Limb (tissue), 2 donors: ENCODE measurements around the gene GALC.
"Not testable (repeated sequence)": the region's sequence is repeated elsewhere in the genome, so short reads cannot be mapped to it uniquely, and the experiment has no call there.

ENCODE experiments used
- DNase-seq, 2 donors: peaks; one replicate each; pipeline ENCODE4 v3.0.0-alpha.2; 2016; ENCODE audit errors: extremely low spot score in 2 of 2

The GALC gene

DNA sequence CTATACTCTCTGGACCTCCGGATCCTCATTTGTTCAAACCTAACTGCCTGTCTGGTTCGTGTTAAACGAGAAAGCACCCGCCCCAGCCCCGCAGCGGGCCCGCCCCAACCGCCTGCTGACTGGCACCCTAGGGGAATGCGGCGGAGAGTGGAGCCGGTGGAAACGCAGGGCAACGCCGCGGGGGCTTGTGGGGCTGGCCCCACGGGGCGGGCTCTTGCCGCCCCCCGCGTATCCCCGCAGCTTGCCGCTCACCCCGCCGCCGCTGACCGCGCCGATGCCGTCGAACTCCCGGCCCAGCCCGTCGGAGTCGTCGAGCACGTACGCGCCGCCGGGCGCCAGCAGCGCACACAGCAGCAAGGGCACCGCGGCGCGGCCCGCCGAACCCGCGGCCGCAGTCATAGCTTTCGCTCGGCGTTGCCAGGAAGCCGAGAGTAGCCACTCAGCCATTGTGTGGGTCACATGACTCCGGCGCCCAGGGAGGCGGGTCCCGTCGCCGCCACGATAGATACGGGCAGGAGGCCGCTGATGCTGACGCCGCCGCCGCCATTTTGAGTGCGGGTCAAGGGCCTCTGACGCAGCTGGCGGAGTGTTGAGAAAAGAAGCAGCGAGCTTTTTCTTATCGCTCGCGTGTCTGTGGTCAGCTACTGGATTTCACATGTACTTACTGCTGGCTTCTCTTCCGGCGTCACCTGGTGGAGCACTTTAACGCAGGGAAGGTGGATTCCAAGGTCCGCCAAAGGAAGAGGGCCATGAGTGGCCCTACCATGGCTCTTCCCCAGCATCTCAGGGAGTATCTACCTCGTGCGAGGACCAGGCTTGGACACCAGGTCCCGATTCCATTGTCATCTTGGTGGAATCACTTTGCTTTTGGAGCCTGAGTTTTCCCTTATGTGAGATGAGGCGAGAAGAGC is at the start of gene GALC:
TSS of gene GALC (minus strand) at position 465 of the 911 bp plus-strand sequence. CDS start at position 447, 18 bp downstream.
- DNase-seq, result peak; percentile 90 to 94

DNA sequence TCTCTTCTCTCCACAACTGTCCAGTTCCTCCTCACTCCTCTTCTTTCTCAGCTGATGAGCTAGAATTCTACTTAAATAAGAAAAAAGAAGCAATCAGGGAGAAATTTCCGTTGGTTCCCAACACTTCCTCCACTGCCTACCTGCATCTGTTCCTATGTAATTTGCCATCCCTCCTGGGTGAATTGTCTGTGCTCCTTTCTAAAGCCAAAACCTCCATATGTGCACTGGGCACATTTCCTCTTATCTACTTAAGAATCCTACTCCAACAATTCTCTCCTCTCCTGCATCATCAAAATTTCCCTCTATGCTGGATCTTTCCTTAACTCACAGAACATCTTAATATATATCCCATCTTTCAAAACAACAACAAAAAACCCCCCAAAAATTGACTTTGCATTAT is 47.2 kb upstream of the GALC start:
- DNase-seq, result no peak

DNA sequence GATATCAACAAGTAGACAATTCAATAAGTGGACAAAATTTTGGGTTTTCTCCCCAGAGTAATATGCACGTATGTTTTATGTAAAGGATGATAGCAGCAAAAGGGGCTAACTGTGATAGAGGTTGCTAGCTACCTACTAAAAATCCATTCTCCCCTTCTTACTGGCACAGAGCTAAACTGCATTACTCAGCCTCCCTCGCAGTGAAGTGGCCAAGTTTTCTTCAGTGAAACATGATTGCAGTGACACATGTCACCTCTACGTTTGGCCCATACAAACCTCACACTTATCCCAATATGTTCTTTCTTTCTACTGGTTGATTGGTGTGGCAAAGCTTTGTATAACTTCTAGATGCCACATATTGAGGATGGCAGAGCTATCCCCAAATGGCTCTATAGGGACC is 46.2 kb upstream of the GALC start:
- DNase-seq, result no peak

DNA sequence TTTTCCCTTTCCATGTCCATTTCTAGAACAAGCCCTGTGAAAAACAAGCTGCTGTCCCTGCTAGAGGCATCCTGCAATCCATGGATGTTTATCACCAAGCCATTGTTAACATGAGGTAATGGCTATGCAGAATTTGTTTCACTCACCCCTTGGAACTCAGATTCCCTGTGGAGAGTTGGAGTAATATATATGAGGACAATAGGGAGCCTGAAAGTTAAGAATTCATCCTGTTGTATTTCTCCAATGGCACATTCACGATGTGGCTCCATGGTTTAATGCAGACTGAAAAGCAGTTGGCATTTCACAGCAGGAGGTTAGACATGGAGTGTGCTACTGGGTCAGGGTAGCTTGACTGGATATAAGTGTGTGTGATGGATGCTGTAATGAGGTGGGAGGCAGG is 44.3 kb upstream of the GALC start:
- DNase-seq, result no peak

DNA sequence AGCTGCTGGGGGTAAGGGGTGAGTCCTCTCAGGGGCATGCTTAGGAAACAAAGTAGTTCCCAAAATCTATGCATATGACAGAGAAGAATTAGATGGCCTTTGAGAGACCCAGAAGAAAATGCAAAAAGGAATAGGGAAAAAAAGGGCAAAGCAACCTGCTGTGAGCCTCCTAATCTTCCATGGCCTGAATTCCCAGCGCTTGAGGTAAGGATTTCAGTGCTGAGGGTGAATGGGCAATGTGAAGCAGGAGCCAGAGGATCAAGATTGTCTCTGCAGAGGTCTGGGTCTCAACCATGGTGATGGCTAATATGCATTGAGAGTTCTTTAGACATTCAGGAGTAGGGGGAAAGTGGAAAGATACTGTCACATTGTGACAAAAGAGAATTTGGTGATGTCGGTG is 43.4 kb upstream of the GALC start:
- DNase-seq, result no peak

DNA sequence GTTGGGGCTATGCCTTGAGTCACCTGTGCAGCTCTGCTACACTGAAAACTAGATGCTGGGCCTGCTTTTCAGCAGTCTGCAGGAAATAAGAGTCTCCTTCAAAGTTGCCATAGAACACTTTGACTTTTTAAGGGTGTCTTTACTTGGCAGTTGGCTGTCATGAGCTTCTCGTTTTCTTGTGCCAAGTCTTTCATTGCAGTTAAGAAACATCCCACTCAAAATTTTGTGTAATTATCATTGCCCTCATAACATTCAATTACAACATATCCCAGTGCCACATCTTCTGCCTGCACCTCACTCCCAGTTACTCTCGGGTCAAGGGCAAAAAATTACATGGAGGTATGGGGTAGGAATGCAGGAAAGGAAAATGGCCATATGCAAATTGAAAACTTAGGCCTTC is 41.1 kb upstream of the GALC start:
- no peak for DNase-seq

DNA sequence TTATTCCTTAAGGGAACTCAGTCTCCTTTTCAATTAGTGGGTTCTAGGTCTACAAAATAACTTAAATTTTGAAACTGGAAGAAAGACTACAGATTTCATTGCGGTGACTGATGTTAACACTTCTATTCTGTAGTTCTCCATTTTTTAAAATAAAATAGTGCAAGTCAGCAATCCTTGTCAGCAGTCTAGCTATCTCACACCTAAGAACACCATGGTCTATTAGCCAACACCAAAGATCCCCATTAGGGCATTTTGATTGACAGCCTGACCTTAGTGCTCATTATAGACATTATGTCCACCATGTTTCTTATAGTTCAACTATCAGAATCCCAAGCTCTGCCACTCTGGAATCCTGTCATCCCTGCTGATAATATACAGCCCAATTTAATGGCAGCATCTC is 39.4 kb upstream of the GALC start:
- DNase-seq, result no peak

DNA sequence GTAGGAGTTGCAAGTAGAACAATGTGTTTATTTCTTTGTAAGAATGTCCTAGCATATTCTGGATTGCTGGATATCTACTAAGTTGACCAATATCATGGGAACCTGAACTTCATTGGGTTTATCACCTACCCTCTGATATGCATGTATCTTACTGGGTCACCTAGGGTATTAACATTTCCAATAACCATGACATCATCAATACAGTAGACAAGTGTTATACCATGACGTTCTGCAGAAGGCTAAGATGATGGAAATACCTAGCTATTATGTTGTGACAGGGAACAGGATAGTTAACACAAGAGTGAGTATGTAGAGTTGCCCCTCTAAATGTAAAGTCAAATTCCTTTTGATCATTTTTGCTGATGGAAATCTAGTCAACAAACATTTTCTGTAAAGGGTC is 37.9 kb upstream of the GALC start:
- DNase-seq, result no peak

DNA sequence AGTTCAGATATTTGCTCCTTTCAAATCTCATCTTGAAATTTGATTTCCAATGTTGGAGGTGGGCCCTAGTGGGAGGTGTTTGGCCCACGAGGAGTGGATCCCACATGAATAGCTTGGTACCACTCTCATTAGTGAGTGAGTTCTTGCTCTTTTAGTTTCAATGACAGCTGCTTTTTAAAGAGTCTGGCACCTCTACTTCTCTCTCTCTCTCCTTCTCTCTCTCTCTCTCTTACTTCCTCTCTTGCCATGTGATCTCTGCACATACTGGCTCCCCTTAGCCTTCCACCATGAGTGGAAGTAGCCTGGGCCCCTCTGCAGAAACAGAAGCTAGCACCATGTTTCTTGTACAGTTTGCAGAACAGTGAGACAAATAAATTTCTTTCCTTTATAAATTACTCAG is 37.1 kb upstream of the GALC start:
- no peak for DNase-seq

DNA sequence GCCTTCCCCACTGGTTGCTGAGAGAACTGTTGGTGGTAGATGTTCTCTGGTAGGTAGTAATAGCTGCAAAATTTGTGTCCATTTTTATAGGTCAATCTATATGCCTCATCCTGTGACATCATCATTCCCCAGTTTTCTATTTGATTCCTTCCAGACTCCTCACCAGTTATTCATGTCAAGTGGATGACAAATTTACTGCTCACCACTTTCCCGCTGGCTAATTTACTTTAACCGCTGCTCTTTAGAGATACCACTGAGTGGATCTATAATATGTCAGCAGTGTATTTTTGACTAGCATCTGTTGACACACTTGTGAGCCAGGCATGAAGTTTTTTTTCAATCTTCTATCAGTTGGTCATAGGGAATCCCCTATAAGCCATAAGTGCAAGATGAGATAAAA is 36.5 kb upstream of the GALC start:
- no peak for DNase-seq

DNA sequence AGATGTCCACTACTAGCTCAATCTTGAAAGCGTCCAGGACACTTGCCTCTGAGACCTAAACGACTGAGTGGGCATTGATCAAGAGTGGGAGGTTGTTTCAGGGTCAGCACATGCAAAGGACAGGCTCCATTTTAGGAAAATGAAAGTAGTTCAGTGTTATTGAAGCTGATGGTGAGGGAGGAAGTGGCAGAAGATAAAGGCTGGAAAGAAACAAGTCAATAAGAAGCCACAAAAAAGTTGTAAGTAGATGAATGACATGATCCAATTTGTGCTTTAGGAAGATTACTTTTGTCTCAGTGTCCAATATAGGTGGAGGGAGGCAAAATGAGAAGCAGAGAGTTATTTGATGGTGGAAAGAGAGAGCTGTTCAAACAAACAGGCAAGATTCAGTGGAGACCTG is 33.9 kb upstream of the GALC start:
- DNase-seq, result no peak

DNA sequence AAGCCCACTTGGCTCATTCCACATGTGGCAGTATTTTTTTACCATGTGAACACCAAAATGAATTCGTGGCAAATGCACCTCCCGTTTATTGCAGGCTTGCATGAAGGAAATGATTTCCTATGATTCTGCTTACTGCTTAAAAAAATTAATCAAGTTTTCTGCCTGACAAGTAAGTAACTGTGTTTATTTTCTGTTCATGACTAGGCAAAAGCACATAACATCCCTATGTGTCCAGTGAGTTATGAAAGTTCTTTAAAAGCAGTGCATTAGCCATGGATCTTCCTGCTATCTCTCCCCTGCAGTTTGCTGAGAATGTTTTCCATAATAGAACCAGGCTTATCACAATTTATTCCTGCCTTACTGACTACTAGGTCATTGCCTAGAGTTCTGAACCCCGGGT is 32.3 kb upstream of the GALC start:
- no peak for DNase-seq

DNA sequence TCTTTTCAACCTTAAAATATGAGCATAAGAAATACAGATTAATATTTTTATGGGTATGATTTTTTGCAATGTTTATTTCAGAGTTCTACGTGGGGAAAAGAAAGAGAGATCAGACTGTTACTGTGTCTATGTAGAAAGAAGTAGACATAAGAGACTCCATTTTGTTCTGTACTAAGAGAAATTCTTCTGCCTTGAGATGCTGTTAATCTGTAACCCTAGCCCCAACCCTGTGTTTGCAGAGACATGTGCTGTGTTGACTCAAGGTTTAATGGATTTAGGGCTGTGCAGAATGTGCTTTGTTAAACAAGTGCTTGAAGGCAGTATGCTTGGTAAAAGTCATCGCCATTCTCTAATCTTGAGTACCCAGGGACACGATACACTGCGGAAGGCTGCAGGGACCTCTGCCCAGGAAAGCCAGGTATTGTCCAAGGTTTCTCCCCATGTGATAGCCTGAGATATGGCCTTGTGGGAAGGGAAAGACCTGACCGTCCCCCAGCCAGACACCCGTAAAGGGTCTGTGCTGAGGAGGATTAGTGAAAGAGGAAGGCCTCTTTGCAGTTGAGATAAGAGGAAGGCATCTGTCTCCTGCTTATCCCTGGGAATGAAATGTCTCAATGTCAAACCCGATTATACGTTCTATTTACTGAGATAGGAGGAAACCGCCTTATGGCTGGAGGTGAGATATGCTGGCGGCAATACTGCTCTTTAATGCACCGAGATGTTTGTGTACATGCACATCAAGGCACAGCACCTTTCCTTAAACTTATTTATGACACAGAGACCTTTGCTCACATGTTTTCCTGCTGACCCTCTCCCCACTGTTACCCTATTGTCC is 31.5 kb upstream of the GALC start:
- not testable (repeated sequence) for DNase-seq

DNA sequence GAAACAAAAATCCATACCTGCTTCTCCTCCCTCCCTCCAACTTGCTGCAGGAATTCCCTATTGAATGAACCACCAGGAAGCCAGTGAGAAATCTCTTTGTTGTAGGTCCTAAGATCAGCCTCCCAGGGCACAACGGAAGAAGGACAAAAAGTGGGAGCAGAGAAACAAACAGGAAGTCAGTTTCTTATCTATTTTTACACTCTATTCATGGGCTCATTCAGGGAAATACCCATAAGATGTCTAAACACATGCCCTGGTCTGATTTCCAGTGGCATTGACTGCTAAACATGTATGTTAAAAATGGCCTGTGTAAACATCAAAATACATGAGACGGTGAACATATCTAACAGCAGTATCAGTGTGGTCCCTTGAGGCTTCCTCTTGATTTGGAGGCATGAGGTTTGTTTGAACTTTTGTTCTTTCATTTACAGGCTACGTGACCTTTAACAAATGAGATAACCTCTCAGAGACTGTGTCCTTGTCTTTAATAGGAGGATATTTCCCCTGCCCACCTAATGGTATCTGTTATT is 30.7 kb upstream of the GALC start:
- DNase-seq, result no peak

DNA sequence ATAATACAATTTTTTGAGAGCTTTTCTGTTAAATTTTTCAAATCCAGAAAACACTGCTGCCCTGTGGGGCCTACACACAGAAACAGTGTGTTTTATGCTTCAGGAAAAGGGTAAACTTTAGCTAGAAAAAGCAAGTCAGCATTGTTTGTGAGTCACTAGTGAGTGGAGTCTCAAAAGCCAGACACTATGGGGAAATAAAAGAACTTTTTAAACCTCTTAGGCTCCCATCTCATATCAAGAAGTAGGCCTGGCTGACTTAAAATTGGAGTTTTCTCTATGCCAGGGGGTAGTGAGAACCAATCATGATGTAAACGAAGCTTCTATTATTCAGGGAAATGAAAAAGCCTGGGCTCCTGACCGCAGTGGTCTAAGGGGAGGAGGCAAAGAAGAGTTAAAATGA is 24.6 kb upstream of the GALC start:
- DNase-seq, result no peak

DNA sequence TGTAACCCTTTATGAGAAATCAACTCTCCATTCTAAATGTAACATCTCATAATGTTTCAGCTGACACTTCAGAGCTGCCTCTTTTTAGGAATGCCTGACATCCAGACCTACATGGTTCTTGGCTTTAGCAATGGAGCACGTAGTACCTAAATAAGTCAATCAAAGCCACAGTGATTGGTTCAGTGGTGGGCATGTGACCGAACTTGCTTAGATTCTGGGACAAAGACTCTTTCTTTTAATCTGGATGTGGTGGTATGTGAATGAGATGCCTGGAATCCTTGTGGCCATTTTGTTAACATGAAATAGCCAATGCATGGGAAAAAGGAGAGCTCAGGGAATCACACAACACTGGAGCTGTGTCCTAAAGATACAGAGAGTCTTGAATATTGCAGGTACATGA is 23.8 kb upstream of the GALC start:
- no peak for DNase-seq

DNA sequence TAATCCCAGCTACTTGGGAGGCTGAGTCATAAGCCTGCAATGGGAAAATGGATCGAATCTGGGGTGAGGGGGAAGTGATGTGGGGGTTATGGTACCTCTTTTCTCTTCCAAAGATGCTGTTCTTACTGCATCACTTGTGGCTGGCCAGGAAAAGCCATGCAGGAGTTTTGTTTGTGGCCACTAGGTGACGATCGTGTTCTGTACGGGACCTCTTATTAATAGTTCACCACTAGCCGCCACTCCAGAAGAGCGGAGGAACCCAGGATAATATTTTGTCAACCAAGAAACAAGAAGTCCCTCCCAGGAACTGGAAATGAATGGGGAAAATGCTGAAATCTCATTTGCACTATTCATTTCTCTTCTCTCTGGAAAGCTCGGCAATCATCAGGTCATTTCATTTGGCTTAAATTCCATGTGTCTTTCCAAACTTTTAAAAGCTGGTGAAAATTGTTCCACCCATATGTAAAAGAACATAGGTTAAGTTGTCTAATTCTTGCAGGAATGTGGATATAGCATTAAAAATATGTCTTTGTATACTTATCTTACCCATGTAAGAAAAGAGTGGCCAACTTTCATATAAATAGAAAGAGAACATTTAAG is 20.9 kb upstream of the GALC start:
- DNase-seq, result peak; percentile 67 to 81

DNA sequence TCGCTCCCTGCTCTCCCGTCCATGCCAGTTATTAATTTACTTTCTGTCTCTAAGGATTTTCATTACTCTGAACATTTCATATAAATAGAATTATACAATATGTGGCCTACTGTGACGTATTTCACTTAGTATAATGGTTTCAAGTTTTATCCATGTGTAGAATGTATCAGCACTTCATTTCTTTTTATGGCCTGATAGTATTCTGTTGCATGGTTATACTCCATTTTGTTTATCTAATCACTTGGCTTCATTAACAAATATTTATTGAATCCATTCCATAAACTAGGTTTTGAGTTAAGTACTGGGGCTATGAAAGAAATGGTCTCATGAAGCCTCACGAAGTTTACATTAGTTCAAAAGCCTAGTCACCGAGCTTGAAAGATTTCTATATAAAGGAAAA is 19.5 kb upstream of the GALC start:
- no peak for DNase-seq

DNA sequence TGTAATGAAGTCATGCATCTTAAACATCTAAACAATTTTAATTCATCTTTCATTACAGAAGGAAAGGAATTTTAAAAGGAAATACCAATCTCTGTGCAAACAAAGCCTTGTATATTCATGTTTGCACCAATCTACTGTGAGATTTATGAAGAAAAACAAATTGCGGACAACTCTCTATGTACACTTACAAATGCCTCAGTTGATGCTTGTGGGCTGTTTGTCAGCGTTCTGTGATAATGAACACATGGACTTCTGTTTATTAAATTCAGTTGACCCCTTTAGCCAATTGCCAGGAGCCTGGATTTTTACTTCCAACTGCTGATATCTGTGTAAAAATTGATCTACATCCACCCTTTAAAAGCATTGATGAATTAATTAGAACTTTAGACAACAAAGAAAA is 17.3 kb upstream of the GALC start:
- no peak for DNase-seq

DNA sequence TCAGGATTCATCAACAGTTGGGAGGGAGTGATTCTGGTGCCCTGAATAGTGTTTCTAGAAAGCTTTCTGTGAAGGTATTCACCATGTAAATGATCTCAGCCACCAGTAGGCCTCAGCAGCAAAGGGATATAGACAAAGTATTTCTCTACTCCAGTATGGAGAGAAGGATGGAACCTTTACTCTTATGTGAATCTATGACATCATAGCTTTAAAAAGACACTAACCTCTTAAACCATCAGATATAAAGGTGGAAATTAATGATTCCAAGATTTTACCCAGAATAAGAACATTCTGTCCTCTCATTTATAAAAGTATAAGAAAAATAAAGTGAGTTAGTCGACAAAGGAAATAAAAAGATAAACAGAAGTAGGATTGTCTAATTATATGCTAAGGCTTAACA is 16.5 kb upstream of the GALC start:
- no peak for DNase-seq

DNA sequence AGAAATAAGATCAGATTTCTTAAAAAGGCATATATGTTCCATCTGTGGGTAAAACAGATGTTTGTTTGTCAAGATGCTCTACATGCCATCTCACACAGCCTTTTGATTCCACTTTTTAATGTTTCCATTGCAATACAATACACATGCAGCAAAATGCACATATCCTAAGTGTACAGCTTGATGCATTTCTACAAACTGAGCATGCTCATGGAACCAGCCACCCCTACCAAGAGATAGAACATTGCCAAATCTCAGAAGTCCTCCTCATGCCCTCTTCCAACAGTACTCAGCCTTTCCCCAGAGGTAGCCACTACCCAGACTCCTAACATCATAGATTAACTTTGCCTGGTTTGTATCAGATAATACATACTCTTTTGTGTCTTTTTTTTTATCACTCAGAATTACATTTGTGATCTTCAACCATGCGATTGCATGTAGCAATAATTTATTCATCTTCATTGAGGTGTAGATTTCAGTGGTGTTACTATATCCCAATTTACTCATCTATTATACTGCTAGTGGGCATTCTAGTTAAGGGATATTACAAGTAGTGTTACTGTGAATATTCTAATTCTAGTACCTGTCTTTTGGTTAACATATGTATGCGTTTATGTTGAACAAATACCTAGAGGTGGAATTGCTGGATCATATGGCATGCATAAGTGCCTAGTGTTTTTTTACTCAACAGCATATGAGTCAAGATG is 15.2 kb upstream of the GALC start:
- no peak for DNase-seq
